NB4 (cell line): ENCODE data around the gene PSMB9.

ENCODE experiments used
- CTCF ChIP-seq: IDR thresholded peaks from one replicate; pipeline ENCODE4 v1.5.1; 2012; ENCODE audit warnings: low read depth, low read length
- POLR2A ChIP-seq: IDR thresholded peaks from 2 replicates; pipeline ENCODE4 v1.6.1; 2011; ENCODE audit warnings: mild to moderate bottlenecking; ENCODE audit not compliant: insufficient read length; ENCODE audit errors: extremely low read depth
- TF ChIP-seq, protein P1 (sequence below): IDR thresholded peaks from 2 replicates; pipeline ENCODE4 v1.6.1; 2011; ENCODE audit warnings: low read depth, low read length

DNA sequence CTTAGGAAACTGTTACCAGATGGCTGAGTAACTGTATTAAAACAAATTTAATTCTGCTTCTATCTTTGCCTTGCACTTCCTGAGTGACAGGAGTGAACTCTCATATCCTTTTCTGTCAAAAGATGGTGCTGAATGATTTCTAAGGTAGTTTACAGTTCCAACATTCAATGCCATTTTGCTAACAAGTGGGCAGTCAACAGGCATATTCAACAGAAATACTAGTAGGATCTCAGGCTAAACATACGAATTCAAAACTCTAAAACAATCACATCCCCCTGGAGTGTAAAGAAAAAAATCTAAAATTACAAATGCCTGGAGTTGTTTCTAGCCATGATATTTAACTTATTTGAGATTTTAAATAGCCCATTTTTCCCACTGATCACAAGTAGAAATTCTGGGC lies 6.7 kb downstream of the PSMB9 start:
- TF ChIP-seq, protein P1, sequence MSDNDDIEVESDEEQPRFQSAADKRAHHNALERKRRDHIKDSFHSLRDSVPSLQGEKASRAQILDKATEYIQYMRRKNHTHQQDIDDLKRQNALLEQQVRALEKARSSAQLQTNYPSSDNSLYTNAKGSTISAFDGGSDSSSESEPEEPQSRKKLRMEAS = no peak
- no peak for TF ChIP-seq CTCF
- TF ChIP-seq POLR2A = no peak
